Activated T-cell treated with anti-CD3 and anti-CD28 coated beads, Interleukin-2, amount 50 U/mL, for 72 hours (primary cell): Measurements from ENCODE around the gene FAM53C. TPM values are rescaled to one million over a fixed set of nuclear protein-coding genes. Genes with fewer than 3 reads are reported as not detected.

Experiments used
- ATAC-seq, 2 donors: fragments of 150-1000 bp; cut with Tn5 transposase; replicated peaks in 1 of 2; 2 replicates each; pipeline ENCODE4 v1.10.0; 2021; ENCODE audit warnings: moderate library complexity in 2 of 2, mild to moderate bottlenecking in 1 of 2
- DNase-seq, 2 donors: peaks; one replicate each; pipeline ENCODE4 v3.0.0; 2021 to 2022; ENCODE audit warnings: mixed read lengths in 1 of 2
- H3K27ac Mint-ChIP-seq: one replicate; pipeline ENCODE4 v1.8.0; 2022; ENCODE audit warnings: mild to moderate bottlenecking, moderate library complexity, mixed read lengths
- H3K27me3 Mint-ChIP-seq: one replicate; pipeline ENCODE4 v1.8.0; 2022; ENCODE audit warnings: low read depth, mixed read lengths
- H3K36me3 Mint-ChIP-seq, 2 donors: one replicate each; pipeline ENCODE4 v1.8.0; 2022; ENCODE audit warnings: mixed read lengths in 2 of 2, mild to moderate bottlenecking in 1 of 2; ENCODE audit not compliant: insufficient read depth in 2 of 2
- H3K4me1 Mint-ChIP-seq: one replicate; pipeline ENCODE4 v1.8.0; 2022; ENCODE audit warnings: low read depth, mixed read lengths
- H3K4me3 Mint-ChIP-seq, 2 donors: one replicate each; pipeline ENCODE4 v1.8.0; 2022; ENCODE audit warnings: mild to moderate bottlenecking in 2 of 2, mixed read lengths in 2 of 2, moderate library complexity in 2 of 2
- H3K9me3 Mint-ChIP-seq, 2 donors: one replicate each; pipeline ENCODE4 v1.8.0; 2022; ENCODE audit warnings: mixed read lengths in 2 of 2
- total RNA-seq, 2 donors: library from RNA; stranded (reverse); gene quantifications; one replicate each; pipeline ENCODE4 v1.2.3, GENCODE V29; 2022

Gene FAM53C
- total RNA-seq, 2 donors from 2014 or later: 39.1 to 44.7 TPM

- ATAC-seq: peak in 1 of 2 donors; percentile 6
- Mint-ChIP-seq H3K27ac (peak overlapping the region; percentile 91), H3K4me1 (peaks cover 44% of the 10 kb centered on the region), H3K27me3 (no peaks in the 10 kb centered on the region), H3K9me3 (peaks cover 0 to 5% of the 10 kb centered on the region in 2 donors), H3K4me3 (peak overlapping the region; percentile 94 to 98), H3K36me3 (peaks cover 9 to 11% of the 10 kb centered on the region in 2 donors)
- peak in 1 of 2 donors; percentile 43 for DNase-seq
These were observed 15.6 kb downstream of the FAM53C start for GRCh38 chr5:138353560-138354080.

- DNase-seq (no peak), ATAC-seq (no peak)
- Mint-ChIP-seq H3K27me3 (no peaks in the 10 kb centered on the region), H3K4me1 (peaks cover 45% of the 10 kb centered on the region), H3K4me3 (peak overlapping the region; percentile 94 to 98), H3K9me3 (peaks cover 0 to 5% of the 10 kb centered on the region in 2 donors), H3K36me3 (peaks cover 9 to 11% of the 10 kb centered on the region in 2 donors), H3K27ac (peak overlapping the region; percentile 91)
These were observed 16.3 kb downstream of the FAM53C start for GRCh38 chr5:138354387-138354786.

DNA sequence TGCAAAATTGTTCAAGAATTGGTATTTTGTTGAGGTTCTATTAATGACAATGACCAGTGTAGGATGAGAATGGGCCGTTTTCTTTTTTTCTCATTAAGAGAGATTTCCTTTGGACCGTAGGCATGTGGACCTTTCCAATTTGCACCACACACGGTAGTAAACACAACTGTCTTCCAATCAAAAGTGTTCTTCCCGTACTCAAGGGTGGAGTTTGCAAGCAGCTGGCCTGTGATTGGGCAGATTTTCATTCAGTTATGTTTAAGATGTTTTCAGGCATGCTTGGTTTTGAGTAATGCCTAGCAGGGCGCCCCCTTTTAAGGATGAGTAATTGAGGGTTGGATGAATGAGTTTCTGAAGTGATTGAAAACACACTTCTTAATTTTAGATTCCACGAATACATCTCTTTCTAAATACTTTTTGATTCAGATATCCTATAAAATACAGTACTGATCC, 16.9 kb downstream of the FAM53C start:
- H3K4me1 Mint-ChIP-seq: peaks cover 51% of the 10 kb centered on the region
- peak overlapping the region; percentile 94 to 98 for H3K4me3 Mint-ChIP-seq
- H3K27ac Mint-ChIP-seq: peak overlapping the region; percentile 91

GRCh38 chr5:138359621-138360020, 21.6 kb downstream of the FAM53C start:
- Mint-ChIP-seq H3K27me3 (no peaks in the 10 kb centered on the region), H3K4me1 (peaks cover 55% of the 10 kb centered on the region), H3K27ac (peak overlapping the region; percentile 42), H3K36me3 (peaks cover 0 to 4% of the 10 kb centered on the region in 2 donors), H3K4me3 (no peak overlapping the region), H3K9me3 (no peaks in the 10 kb centered on the region)
- DNase-seq (no peak), ATAC-seq (no peak)

More for the DNA sequence above, 16.9 kb downstream of the FAM53C start:
- ATAC-seq (peak; percentile 69 to 76), DNase-seq (peak; percentile 73 to 77)
- Mint-ChIP-seq H3K27me3 (no peaks in the 10 kb centered on the region), H3K9me3 (peaks cover 0 to 5% of the 10 kb centered on the region in 2 donors), H3K36me3 (peaks cover 9 to 11% of the 10 kb centered on the region in 2 donors)

DNA sequence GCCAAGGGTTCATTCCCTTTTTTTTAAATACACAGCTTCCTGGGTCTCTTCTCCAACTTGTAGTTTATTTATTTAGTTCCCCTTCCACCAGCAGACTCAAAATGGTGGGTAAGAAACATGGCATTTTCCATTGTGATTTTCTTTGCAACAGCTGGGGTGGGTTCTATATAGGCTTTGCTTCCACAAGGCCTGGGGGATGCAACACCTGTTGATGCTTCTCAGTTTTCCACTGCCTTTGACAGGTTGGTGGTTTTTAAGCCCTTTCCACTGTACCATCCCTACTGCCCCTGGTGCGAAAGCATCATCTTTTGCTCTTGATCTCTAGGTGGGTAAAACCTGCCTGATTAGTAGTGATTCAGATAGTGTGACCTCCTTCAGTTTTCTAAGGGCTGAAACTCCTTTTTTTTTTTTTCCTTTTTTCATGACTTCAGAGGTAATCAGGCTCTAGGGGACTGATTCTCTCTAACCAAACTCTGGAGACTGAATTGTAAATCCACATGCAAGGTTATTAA, 22.9 kb downstream of the FAM53C start:
- Mint-ChIP-seq H3K9me3 (no peaks in the 10 kb centered on the region), H3K36me3 (peaks cover 0 to 4% of the 10 kb centered on the region in 2 donors), H3K27ac (peak overlapping the region; percentile 24), H3K4me3 (no peak overlapping the region), H3K27me3 (no peaks in the 10 kb centered on the region), H3K4me1 (peaks cover 42% of the 10 kb centered on the region)
- DNase-seq (no peak), ATAC-seq (no peak)

- no peaks in the 10 kb centered on the region for H3K27me3 Mint-ChIP-seq
- H3K36me3 Mint-ChIP-seq: peaks cover 0 to 4% of the 10 kb centered on the region in 2 donors
- H3K4me1 Mint-ChIP-seq: peaks cover 53% of the 10 kb centered on the region
These were observed 26.5 kb downstream of the FAM53C start for GRCh38 chr5:138364576-138364975.

DNA sequence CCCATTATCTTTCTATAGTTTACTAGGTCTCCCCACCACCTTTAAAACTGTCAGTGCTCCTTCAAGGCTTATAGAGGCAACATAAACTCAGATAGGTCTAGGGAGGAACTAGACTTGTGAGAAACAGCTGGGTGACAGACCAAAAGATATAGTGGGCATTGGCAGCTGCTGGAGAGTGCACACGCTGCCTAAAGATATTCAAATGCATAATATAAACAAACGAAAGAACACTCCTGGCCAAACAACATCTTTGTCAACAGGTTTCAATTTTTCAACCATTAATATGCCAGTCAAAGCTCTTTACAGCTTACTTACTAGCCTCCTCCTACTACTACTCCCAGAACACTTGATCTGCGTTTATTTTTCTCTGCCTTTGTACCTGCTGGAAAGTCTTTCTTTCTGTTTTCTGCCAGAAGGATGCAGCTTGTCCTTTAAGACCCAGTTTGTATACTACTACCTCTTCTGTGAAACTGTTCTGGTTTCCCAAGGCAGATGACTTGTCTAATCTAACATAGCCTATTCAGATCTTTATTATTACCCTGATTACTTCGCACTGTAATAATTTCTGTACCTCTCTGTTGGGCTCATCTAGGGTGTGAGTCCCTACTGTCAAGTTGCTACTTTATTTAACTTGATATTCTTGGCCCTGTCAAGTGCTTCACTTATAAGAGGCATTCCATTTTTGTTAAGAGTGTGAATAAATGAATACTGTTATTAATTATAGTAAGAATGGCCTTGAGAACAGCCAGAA, 28.7 kb downstream of the FAM53C start:
- ATAC-seq: no peak
- Mint-ChIP-seq H3K36me3 (peaks cover 0 to 4% of the 10 kb centered on the region in 2 donors), H3K4me1 (peaks cover 40% of the 10 kb centered on the region), H3K27me3 (no peaks in the 10 kb centered on the region), H3K9me3 (no peaks in the 10 kb centered on the region), H3K27ac (no peak overlapping the region), H3K4me3 (no peak overlapping the region)
- no peak for DNase-seq

More at GRCh38 chr5:138364576-138364975, 26.5 kb downstream of the FAM53C start:
- DNase-seq (no peak), ATAC-seq (no peak)
- no peaks in the 10 kb centered on the region for H3K9me3 Mint-ChIP-seq
- H3K27ac Mint-ChIP-seq: no peak overlapping the region
- H3K4me3 Mint-ChIP-seq: no peak overlapping the region

DNA sequence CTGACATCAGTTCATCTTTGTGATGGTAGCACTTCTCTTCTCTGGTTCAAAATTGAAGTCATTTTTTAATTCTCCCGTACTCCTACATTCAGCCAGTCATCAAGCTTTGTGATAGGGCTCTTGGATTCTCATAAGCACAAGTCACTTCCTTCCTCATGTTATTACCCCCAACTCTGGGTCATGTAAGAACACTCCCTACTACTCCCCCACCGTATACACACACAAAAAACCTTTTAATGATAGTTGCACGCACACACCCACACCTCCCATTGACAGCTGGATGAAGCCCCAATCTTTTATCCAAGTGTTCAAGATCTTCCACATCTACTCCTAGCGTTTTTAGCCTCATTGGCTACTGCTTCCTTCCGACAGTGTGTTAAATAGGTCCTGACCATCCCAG, 31.2 kb downstream of the FAM53C start:
- Mint-ChIP-seq H3K27ac (peak overlapping the region; percentile 68), H3K4me1 (peaks cover 33% of the 10 kb centered on the region), H3K36me3 (peaks cover 0 to 2% of the 10 kb centered on the region in 2 donors), H3K4me3 (no peak overlapping the region), H3K9me3 (no peaks in the 10 kb centered on the region), H3K27me3 (no peaks in the 10 kb centered on the region)
- no peak for ATAC-seq
- no peak for DNase-seq

DNA sequence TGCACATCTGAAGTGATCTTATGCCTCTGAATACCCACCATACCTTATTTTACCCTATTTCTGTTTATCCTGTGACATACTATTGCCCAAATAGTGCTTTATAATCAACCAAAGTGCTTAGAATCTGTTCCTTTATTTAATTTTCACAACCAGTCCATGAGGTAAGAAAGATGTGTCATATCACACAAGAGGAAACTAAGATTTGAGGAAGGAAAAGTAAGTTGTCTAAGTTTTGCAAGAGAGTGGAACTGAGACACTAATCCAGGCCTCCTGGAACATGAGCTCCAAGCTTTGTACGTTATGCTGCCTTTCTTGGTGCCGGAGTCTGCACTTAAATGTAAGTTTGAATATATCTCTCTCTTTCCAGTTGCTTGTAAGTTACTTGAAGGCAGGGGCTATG, 31.6 kb downstream of the FAM53C start:
- H3K36me3 Mint-ChIP-seq: peaks cover 0 to 2% of the 10 kb centered on the region in 2 donors
- DNase-seq (no peak), ATAC-seq (no peak)
- H3K27ac Mint-ChIP-seq: peak overlapping the region; percentile 68
- H3K4me3 Mint-ChIP-seq: no peak overlapping the region
- no peaks in the 10 kb centered on the region for H3K27me3 Mint-ChIP-seq
- H3K4me1 Mint-ChIP-seq: peaks cover 29% of the 10 kb centered on the region
- H3K9me3 Mint-ChIP-seq: no peaks in the 10 kb centered on the region

DNA sequence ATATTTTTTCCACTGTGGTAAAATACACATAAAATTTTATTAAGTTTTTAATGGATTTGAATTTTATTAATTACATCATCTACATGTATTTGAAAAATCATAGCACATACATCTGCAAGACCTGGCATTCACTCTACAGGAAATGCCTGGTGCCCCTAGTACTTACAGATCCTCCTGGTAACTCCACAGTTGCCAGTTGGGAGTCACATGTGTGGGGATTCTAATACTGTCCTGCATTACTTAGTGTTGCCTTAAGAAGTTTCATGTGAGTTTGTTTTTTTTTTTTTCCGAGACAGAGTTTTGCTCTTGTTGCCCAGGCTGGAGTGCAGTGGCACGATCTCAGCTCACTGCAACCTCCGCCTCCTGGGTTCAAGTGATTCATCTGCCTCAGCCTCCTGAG, 32.5 kb downstream of the FAM53C start:
- no peaks in the 10 kb centered on the region for H3K9me3 Mint-ChIP-seq
- peaks cover 29% of the 10 kb centered on the region for H3K4me1 Mint-ChIP-seq
- ATAC-seq (no peak), DNase-seq (no peak)
- H3K36me3 Mint-ChIP-seq: peaks cover 0 to 5% of the 10 kb centered on the region in 2 donors
- H3K4me3 Mint-ChIP-seq: no peak overlapping the region
- no peaks in the 10 kb centered on the region for H3K27me3 Mint-ChIP-seq
- H3K27ac Mint-ChIP-seq: no peak overlapping the region

DNA sequence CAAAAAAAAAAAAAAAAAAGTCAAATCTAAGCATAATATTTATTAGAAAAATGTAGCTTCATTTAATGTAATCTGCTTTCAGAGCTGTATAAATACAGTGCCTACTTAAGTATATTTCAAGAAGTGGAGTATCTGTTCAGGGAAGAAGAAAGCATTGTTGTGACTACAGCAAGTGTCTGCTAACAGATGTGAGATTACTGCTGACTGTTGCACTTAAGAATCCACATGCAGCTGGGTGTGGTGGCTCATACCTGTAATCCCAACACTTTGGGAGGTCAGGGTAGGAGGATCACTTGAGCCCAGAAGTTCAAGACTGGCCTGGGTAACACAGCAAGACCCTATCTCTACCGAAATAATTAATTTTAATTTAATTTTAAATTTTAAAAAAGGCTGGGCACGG, 33.4 kb downstream of the FAM53C start:
- Mint-ChIP-seq H3K4me3 (no peak overlapping the region), H3K9me3 (no peaks in the 10 kb centered on the region), H3K27ac (no peak overlapping the region), H3K36me3 (peaks cover 0 to 5% of the 10 kb centered on the region in 2 donors), H3K4me1 (peaks cover 24% of the 10 kb centered on the region), H3K27me3 (no peaks in the 10 kb centered on the region)
- ATAC-seq (no peak), DNase-seq (no peak)

DNA sequence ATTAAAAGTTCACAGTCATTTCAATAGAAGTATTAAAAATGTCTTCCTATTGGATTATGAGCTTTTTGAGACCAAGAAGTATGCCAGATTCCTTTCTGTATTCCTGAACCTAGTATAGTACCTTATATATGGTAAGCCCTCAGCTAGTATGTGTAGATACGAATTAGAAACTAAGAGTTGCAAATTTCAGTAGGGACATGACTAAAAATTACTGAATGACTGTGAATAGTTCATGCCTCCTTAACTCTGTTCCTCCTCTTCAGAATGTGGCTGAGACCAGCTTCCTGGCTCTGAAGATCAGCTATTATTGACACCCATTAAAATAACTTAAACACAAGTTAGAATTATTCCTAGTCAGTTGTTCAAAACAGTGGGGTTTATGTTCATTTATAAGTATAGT, 34.2 kb downstream of the FAM53C start:
- ATAC-seq (peak; percentile 39 to 68), DNase-seq (no peak)
- Mint-ChIP-seq H3K9me3 (no peaks in the 10 kb centered on the region), H3K27me3 (no peaks in the 10 kb centered on the region), H3K4me3 (no peak overlapping the region), H3K4me1 (peaks cover 17% of the 10 kb centered on the region), H3K27ac (peak overlapping the region; percentile 33), H3K36me3 (peaks cover 0 to 5% of the 10 kb centered on the region in 2 donors)

DNA sequence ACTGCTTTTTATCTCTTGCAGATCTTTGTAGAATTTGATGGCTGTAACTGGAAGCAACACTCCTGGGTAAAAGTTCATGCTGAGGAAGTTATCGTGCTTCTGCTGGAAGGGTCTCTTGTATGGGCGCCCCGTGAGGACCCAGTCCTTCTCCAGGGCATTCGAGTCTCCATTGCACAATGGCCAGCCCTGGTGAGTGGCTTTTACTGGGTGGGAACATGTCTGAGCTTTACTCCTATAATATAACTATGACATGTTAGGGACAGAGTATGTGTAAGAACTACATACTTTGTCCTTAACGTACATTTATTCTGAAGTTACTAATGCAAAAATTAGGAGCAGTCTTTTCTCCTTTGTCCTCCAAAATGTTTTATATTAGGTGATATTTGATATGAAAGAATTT, 34.6 kb downstream of the FAM53C start:
- DNase-seq: no peak
- H3K4me1 Mint-ChIP-seq: peaks cover 17% of the 10 kb centered on the region
- no peaks in the 10 kb centered on the region for H3K9me3 Mint-ChIP-seq
- H3K27me3 Mint-ChIP-seq: no peaks in the 10 kb centered on the region
- no peak overlapping the region for H3K4me3 Mint-ChIP-seq
- ATAC-seq: no peak
- peak overlapping the region; percentile 33 for H3K27ac Mint-ChIP-seq
- H3K36me3 Mint-ChIP-seq: peaks cover 0 to 5% of the 10 kb centered on the region in 2 donors
